Measurements from ENCODE around the gene PTPN11.

Gene PTPN11

GRCh38 chr12:112488257-112488876, 69.6 kb downstream of the PTPN11 start:
- Histone ChIP-seq H3K9me3 (ENCODE audit: control insufficient read depth, insufficient read depth, low read length) (no peaks in the 10 kb centered on the region), H3K79me2 (ENCODE audit: control insufficient read depth, low read length) (no peaks in the 10 kb centered on the region), H3K27me3 (ENCODE audit: control insufficient read depth, low read length) (no peaks in the 10 kb centered on the region), H4K20me1 (ENCODE audit: control insufficient read depth, insufficient read depth, low read depth, low read length) (no peaks in the 10 kb centered on the region), H3K4me3 (ENCODE audit: low read length) (no peak overlapping the region), H3K4me1 (ENCODE audit: control insufficient read depth, low read length) (no peaks in the 10 kb centered on the region), H3K9me2 (replicated peaks; ENCODE audit: control insufficient read depth, low read length) (no peaks in the 10 kb centered on the region), H3K27ac (ENCODE audit: low read depth, low read length) (no peak overlapping the region), H3K36me3 (ENCODE audit: control insufficient read depth, low read length) (peaks cover 63% of the 10 kb centered on the region), H3F3A (ENCODE audit: control insufficient read depth, insufficient read depth) (no peaks in the 10 kb centered on the region), H3K4me2 (ENCODE audit: low read length) (no peak overlapping the region)
- TF ChIP-seq, protein P1, sequence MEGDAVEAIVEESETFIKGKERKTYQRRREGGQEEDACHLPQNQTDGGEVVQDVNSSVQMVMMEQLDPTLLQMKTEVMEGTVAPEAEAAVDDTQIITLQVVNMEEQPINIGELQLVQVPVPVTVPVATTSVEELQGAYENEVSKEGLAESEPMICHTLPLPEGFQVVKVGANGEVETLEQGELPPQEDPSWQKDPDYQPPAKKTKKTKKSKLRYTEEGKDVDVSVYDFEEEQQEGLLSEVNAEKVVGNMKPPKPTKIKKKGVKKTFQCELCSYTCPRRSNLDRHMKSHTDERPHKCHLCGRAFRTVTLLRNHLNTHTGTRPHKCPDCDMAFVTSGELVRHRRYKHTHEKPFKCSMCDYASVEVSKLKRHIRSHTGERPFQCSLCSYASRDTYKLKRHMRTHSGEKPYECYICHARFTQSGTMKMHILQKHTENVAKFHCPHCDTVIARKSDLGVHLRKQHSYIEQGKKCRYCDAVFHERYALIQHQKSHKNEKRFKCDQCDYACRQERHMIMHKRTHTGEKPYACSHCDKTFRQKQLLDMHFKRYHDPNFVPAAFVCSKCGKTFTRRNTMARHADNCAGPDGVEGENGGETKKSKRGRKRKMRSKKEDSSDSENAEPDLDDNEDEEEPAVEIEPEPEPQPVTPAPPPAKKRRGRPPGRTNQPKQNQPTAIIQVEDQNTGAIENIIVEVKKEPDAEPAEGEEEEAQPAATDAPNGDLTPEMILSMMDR (IDR thresholded peaks at IDR 0.05; ENCODE audit: low read depth, low read length, poor library complexity, severe bottlenecking): no peak
- TF ChIP-seq EZH2phosphoT487 (IDR thresholded peaks at IDR 0.05; ENCODE audit: borderline replicate concordance, low read length): no peak

- no peaks in the 10 kb centered on the region for H3K9me2 ChIP-seq (replicated peaks; ENCODE audit: control insufficient read depth, low read length)
- peaks cover 62% of the 10 kb centered on the region for H3K36me3 ChIP-seq (ENCODE audit: control insufficient read depth, low read length)
- TF ChIP-seq, protein P1 (IDR thresholded peaks at IDR 0.05; ENCODE audit: low read depth, low read length, poor library complexity, severe bottlenecking): no peak
- no peak for TF ChIP-seq EZH2phosphoT487 (IDR thresholded peaks at IDR 0.05; ENCODE audit: borderline replicate concordance, low read length)
- H3K4me3 ChIP-seq (ENCODE audit: low read length): no peak overlapping the region
- no peak overlapping the region for H3K4me2 ChIP-seq (ENCODE audit: low read length)
- H3K27ac ChIP-seq (ENCODE audit: low read depth, low read length): no peak overlapping the region
- H3K79me2 ChIP-seq (ENCODE audit: control insufficient read depth, low read length): no peaks in the 10 kb centered on the region
- H3K4me1 ChIP-seq (ENCODE audit: control insufficient read depth, low read length): no peaks in the 10 kb centered on the region
- H3K9me3 ChIP-seq (ENCODE audit: control insufficient read depth, insufficient read depth, low read length): no peaks in the 10 kb centered on the region
- no peaks in the 10 kb centered on the region for H3K27me3 ChIP-seq (ENCODE audit: control insufficient read depth, low read length)
- no peaks in the 10 kb centered on the region for H4K20me1 ChIP-seq (ENCODE audit: control insufficient read depth, insufficient read depth, low read depth, low read length)
- no peaks in the 10 kb centered on the region for H3F3A ChIP-seq (ENCODE audit: control insufficient read depth, insufficient read depth)
Measured at GRCh38 chr12:112489456-112489855, 70.7 kb downstream of the PTPN11 start.

GRCh38 chr12:112496496-112496895, 77.7 kb downstream of the PTPN11 start:
- Histone ChIP-seq H3K9me2 (replicated peaks; ENCODE audit: control insufficient read depth, low read length) (no peaks in the 10 kb centered on the region), H3K36me3 (ENCODE audit: control insufficient read depth, low read length) (peaks cover 43% of the 10 kb centered on the region), H3K4me1 (ENCODE audit: control insufficient read depth, low read length) (no peaks in the 10 kb centered on the region), H3K79me2 (ENCODE audit: control insufficient read depth, low read length) (no peaks in the 10 kb centered on the region), H3K9me3 (ENCODE audit: control insufficient read depth, insufficient read depth, low read length) (no peaks in the 10 kb centered on the region), H3K4me2 (ENCODE audit: low read length) (no peak overlapping the region), H3K27me3 (ENCODE audit: control insufficient read depth, low read length) (no peaks in the 10 kb centered on the region), H4K20me1 (ENCODE audit: control insufficient read depth, insufficient read depth, low read depth, low read length) (no peaks in the 10 kb centered on the region), H3K4me3 (ENCODE audit: low read length) (no peak overlapping the region), H3K27ac (ENCODE audit: low read depth, low read length) (no peak overlapping the region), H3F3A (ENCODE audit: control insufficient read depth, insufficient read depth) (no peaks in the 10 kb centered on the region)
- no peak for TF ChIP-seq EZH2phosphoT487 (IDR thresholded peaks at IDR 0.05; ENCODE audit: borderline replicate concordance, low read length)
- TF ChIP-seq, protein P1 (IDR thresholded peaks at IDR 0.05; ENCODE audit: low read depth, low read length, poor library complexity, severe bottlenecking): no peak

Data from DOHH2 (cell line).